H1 (cell line): ENCODE data around the gene PTPRD. TPM values are rescaled to one million over a fixed set of nuclear protein-coding genes. Genes with fewer than 3 reads are reported as not detected.

ENCODE experiments used
- CTCF ChIA-PET: fragments of 300-600 bp; sonication (Branson Sonifier 250); formaldehyde crosslinking; loops from one replicate; lab custom pipeline; 2021; ENCODE audit not compliant: partially characterized antibody; lab: Charles Lee
- POLR2A ChIA-PET: fragments of 300-600 bp; sonication (Branson Sonifier 250); formaldehyde crosslinking; loops from one replicate; lab custom pipeline; 2021; ENCODE audit warnings: inconsistent platforms; ENCODE audit not compliant: partially characterized antibody; lab: Charles Lee
- DNase-seq, 2 experiments: peaks; one replicate each; pipeline versions ENCODE4 v3.0.0 to v3.0.0-alpha.2; 2010 to 2022; ENCODE audit warnings: low spot score in 2 of 2, low read depth in 1 of 2, mixed read lengths in 1 of 2
- FAIRE-seq: peaks from 2 replicates; lab custom pipeline; 2011; peaks lifted over from hg19 to GRCh38; lab: Jason Lieb, UNC
- H2AFZ ChIP-seq: 2 replicates; pipeline ENCODE4 v1.8.1; 2012; ENCODE audit warnings: low read length, inconsistent platforms
- H2AK5ac ChIP-seq: 2 replicates; pipeline ENCODE4 v1.6.1; 2013; ENCODE audit warnings: low read depth, low read length
- H2BK120ac ChIP-seq: replicated peaks from 2 replicates; pipeline ENCODE3; 2013; ENCODE audit warnings: low read depth, low read length, inconsistent platforms
- H2BK12ac ChIP-seq: 2 replicates; pipeline ENCODE4 v1.6.1; 2013; ENCODE audit warnings: low read depth, low read length
- H2BK15ac ChIP-seq: 2 replicates; pipeline ENCODE4 v1.6.1; 2013; ENCODE audit warnings: low read length
- H2BK20ac ChIP-seq: 2 replicates; pipeline ENCODE4 v1.6.1; 2013; ENCODE audit warnings: low read length
- H2BK5ac ChIP-seq: 2 replicates; pipeline ENCODE4 v1.6.1; 2013; ENCODE audit warnings: low read depth, low read length
- H3K14ac ChIP-seq: 2 replicates; pipeline ENCODE4 v1.6.1; 2013; ENCODE audit warnings: inconsistent platforms; ENCODE audit not compliant: insufficient read length
- H3K18ac ChIP-seq: 2 replicates; pipeline ENCODE4 v1.6.1; 2013; ENCODE audit warnings: low read length; ENCODE audit errors: extremely low read depth
- H3K23ac ChIP-seq: 2 replicates; pipeline ENCODE4 v1.6.1; 2013; ENCODE audit warnings: inconsistent platforms; ENCODE audit not compliant: insufficient read length
- H3K23me2 ChIP-seq: 2 replicates; pipeline ENCODE4 v1.6.1; 2013; ENCODE audit warnings: low read depth, low read length
- H3K27ac ChIP-seq: 2 replicates; pipeline ENCODE4 v1.6.1; 2011; ENCODE audit warnings: low read depth, low read length, inconsistent platforms
- H3K27me3 ChIP-seq, 4 experiments: replicated peaks in 1 of 4; 1 replicate in 1 of 4; 2 replicates in 3 of 4; pipeline versions ENCODE4 v1.6.1 to v1.8.1; 2011 to 2013; ENCODE audit warnings: low read length in 3 of 4, mild to moderate bottlenecking in 3 of 4, inconsistent platforms in 2 of 4, mixed read lengths in 2 of 4, moderate library complexity in 1 of 4; ENCODE audit not compliant: control insufficient read depth in 3 of 4, insufficient read depth in 3 of 4; ENCODE audit errors: extremely low read depth in 1 of 4
- H3K36me3 ChIP-seq, 4 experiments: 2 replicates each; pipeline versions ENCODE4 v1.6.1 to v1.8.1; 2011 to 2013; ENCODE audit warnings: mild to moderate bottlenecking in 4 of 4, low read length in 3 of 4, moderate library complexity in 2 of 4, control low read depth in 1 of 4, inconsistent platforms in 1 of 4; ENCODE audit not compliant: insufficient read depth in 4 of 4, control insufficient read depth in 2 of 4
- H3K4ac ChIP-seq: replicated peaks from 2 replicates; pipeline ENCODE3; 2013; ENCODE audit warnings: low read length, low read depth, mixed read lengths, inconsistent platforms; ENCODE audit not compliant: insufficient read length
- H3K4me1 ChIP-seq, 4 experiments: replicated peaks in 1 of 4; 1 replicate in 1 of 4; 2 replicates in 3 of 4; pipeline versions ENCODE4 v1.6.1 to v1.8.1; 2011 to 2013; ENCODE audit warnings: low read length in 3 of 4, inconsistent platforms in 2 of 4, mixed read lengths in 1 of 4; ENCODE audit not compliant: insufficient read depth in 4 of 4, control insufficient read depth in 3 of 4
- H3K4me2 ChIP-seq, 2 experiments: 2 replicates each; pipeline versions ENCODE4 v1.6.1 to v1.8.1; 2011 to 2013; ENCODE audit warnings: low read depth in 2 of 2, low read length in 2 of 2, control low read depth in 1 of 2, inconsistent platforms in 1 of 2, mild to moderate bottlenecking in 1 of 2; ENCODE audit not compliant: insufficient read depth in 1 of 2
- H3K4me3 ChIP-seq, 4 experiments: fragments of 200-600, 300-600 bp in 1 of 4; sonication (generic), shearing (Covaris generic), sonication (Bioruptor Twin) in 1 of 4; 2 replicates each; pipeline versions ENCODE4 v1.5.1 to v1.8.1; 2011 to 2016; ENCODE audit warnings: low read length in 4 of 4, low read depth in 3 of 4, control low read depth in 2 of 4, inconsistent platforms in 2 of 4, mild to moderate bottlenecking in 2 of 4, mixed read lengths in 1 of 4, moderate library complexity in 1 of 4; ENCODE audit not compliant: insufficient read depth in 2 of 4; ENCODE audit errors: extremely low read depth in 1 of 4
- H3K56ac ChIP-seq: replicated peaks from 2 replicates; pipeline ENCODE3; 2013; ENCODE audit warnings: low read depth, mild to moderate bottlenecking, mixed read lengths, low read length, inconsistent platforms; ENCODE audit not compliant: insufficient read length
- H3K79me1 ChIP-seq: 2 replicates; pipeline ENCODE4 v1.6.1; 2013; ENCODE audit warnings: low read depth, low read length, control low read depth
- H3K79me2 ChIP-seq, 2 experiments: 2 replicates each; pipeline versions ENCODE4 v1.6.1 to v1.8.1; 2012 to 2013; ENCODE audit warnings: low read length in 2 of 2, mild to moderate bottlenecking in 2 of 2, inconsistent platforms in 1 of 2; ENCODE audit not compliant: insufficient read depth in 2 of 2, control insufficient read depth in 1 of 2
- H3K9ac ChIP-seq, 4 experiments: replicated peaks in 1 of 4; 1 replicate in 1 of 4; 2 replicates in 3 of 4; pipeline versions ENCODE4 v1.6.1 to v1.8.1; 2011 to 2013; ENCODE audit warnings: low read depth in 3 of 4, low read length in 3 of 4, control low read depth in 2 of 4, mild to moderate bottlenecking in 2 of 4, moderate library complexity in 2 of 4, inconsistent platforms in 1 of 4; ENCODE audit errors: extremely low read depth in 1 of 4
- H3K9me3 ChIP-seq, 2 experiments: 2 replicates each; pipeline versions ENCODE4 v1.6.1 to v1.8.1; 2012 to 2013; ENCODE audit warnings: mild to moderate bottlenecking in 2 of 2, moderate library complexity in 2 of 2, control low read depth in 1 of 2, inconsistent platforms in 1 of 2, low read depth in 1 of 2, low read length in 1 of 2, mixed read lengths in 1 of 2; ENCODE audit not compliant: insufficient read depth in 2 of 2
- H4K20me1 ChIP-seq, 2 experiments: replicated peaks in 1 of 2; 2 replicates each; pipeline versions ENCODE3 to v1.8.1; 2011 to 2013; ENCODE audit warnings: inconsistent platforms in 2 of 2, low read length in 2 of 2, mild to moderate bottlenecking in 1 of 2; ENCODE audit not compliant: insufficient read depth in 2 of 2, control insufficient read depth in 1 of 2
- H4K5ac ChIP-seq: 2 replicates; pipeline ENCODE4 v1.6.1; 2013; ENCODE audit warnings: low read length, low read depth, mixed read lengths, inconsistent platforms; ENCODE audit not compliant: insufficient read length
- H4K8ac ChIP-seq: 2 replicates; pipeline ENCODE4 v1.8.0; 2013; ENCODE audit warnings: mild to moderate bottlenecking, moderate library complexity, low read length, inconsistent platforms; ENCODE audit not compliant: insufficient read depth; ENCODE audit errors: extremely low read depth
- H4K91ac ChIP-seq: replicated peaks from 2 replicates; pipeline ENCODE3; 2013; ENCODE audit warnings: low read length, mixed read lengths, inconsistent platforms; ENCODE audit not compliant: insufficient read length
- CBX8 ChIP-seq: fragments of 300-800, 300-1000 bp; sonication (generic); IDR thresholded peaks from 2 replicates; pipeline ENCODE4 v1.7.1; 2016; ENCODE audit warnings: low read depth, low read length, borderline replicate concordance
- CHD2 ChIP-seq: IDR thresholded peaks from 2 replicates; pipeline ENCODE4 v1.6.1; 2012; ENCODE audit warnings: low read length, improper control_type of control experiment
- CREB1 ChIP-seq: IDR thresholded peaks from 2 replicates; pipeline ENCODE4 v1.6.1; 2012; ENCODE audit warnings: inconsistent platforms
- FOSL1 ChIP-seq: IDR thresholded peaks from 2 replicates; pipeline ENCODE4 v1.6.1; 2011; ENCODE audit warnings: mild to moderate bottlenecking, low read depth, low read length, moderate library complexity; ENCODE audit not compliant: insufficient read depth
- JUND ChIP-seq: IDR thresholded peaks from 2 replicates; pipeline ENCODE4 v1.6.1; 2011; ENCODE audit warnings: mild to moderate bottlenecking, improper control_type of control experiment, low read length
- MAFK ChIP-seq: IDR thresholded peaks from 2 replicates; pipeline ENCODE4 v1.6.1; 2012; ENCODE audit warnings: low read depth, mild to moderate bottlenecking, improper control_type of control experiment, low read length
- POLR2AphosphoS5 ChIP-seq: IDR thresholded peaks from 2 replicates; pipeline ENCODE4 v1.6.1; 2011; ENCODE audit warnings: low read depth, low read length
- POU5F1 ChIP-seq: IDR thresholded peaks from 2 replicates; pipeline ENCODE4 v1.6.1; 2011; ENCODE audit warnings: low read depth, mild to moderate bottlenecking, low read length, moderate library complexity
- RAD21 ChIP-seq, 2 experiments: IDR thresholded peaks in 1 of 2; conservative IDR thresholded peaks in 1 of 2; 2 replicates each; pipeline ENCODE4 v1.6.1; 2011; ENCODE audit warnings: low read depth in 2 of 2, low read length in 2 of 2, improper control_type of control experiment in 1 of 2, inconsistent platforms in 1 of 2, mild to moderate bottlenecking in 1 of 2, moderate library complexity in 1 of 2
- RNF2 ChIP-seq: fragments of 200-900, 300-1000 bp; sonication (generic); IDR thresholded peaks from 2 replicates; pipeline ENCODE4 v1.7.1; 2016; ENCODE audit warnings: borderline replicate concordance, low read depth, mild to moderate bottlenecking, antibody characterized with exemption, low read length; ENCODE audit not compliant: poor library complexity, severe bottlenecking; ENCODE audit errors: missing control alignments
- RXRA ChIP-seq: IDR thresholded peaks from 2 replicates; pipeline ENCODE4 v1.6.1; 2011; ENCODE audit warnings: low read depth, mild to moderate bottlenecking, low read length, moderate library complexity; ENCODE audit not compliant: insufficient read depth
- SIN3A ChIP-seq, 2 experiments: IDR thresholded peaks in 1 of 2; conservative IDR thresholded peaks in 1 of 2; 2 replicates each; pipeline ENCODE4 v1.6.1; 2011 to 2012; ENCODE audit warnings: low read length in 2 of 2, improper control_type of control experiment in 1 of 2, low read depth in 1 of 2, mild to moderate bottlenecking in 1 of 2
- TAF7 ChIP-seq: optimal IDR thresholded peaks from 2 replicates; pipeline ENCODE3; 2011; ENCODE audit warnings: low read depth, mild to moderate bottlenecking, inconsistent platforms, low read length, moderate library complexity, borderline replicate concordance
- TEAD4 ChIP-seq: IDR thresholded peaks from 2 replicates; pipeline ENCODE4 v1.6.1; 2012; ENCODE audit warnings: low read depth, low read length, inconsistent platforms, mixed read lengths
- YY1 ChIP-seq: IDR thresholded peaks from 2 replicates; pipeline ENCODE4 v1.6.1; 2011; ENCODE audit warnings: low read depth, mild to moderate bottlenecking, low read length
- WGBS, 2 experiments: shearing (Covaris generic) in 1 of 2; methylation state at CpG; one replicate each; pipeline versions ENCODE4 v1.1.6 to v1.1.7; 2013 to 2015; ENCODE audit warnings: low lambda C conversion rate in 2 of 2, mixed read lengths in 2 of 2, inconsistent platforms in 1 of 2, low coverage in 1 of 2, missing lambda C conversion rate in 1 of 2; ENCODE audit not compliant: insufficient replicate concordance in 2 of 2, insufficient coverage in 1 of 2, insufficient read length in 1 of 2; ENCODE audit errors: extremely low coverage in 1 of 2, missing lambda C conversion rate in 1 of 2; 5-methylcytosine and 5-hydroxymethylcytosine counted together
- polyA plus RNA-seq, 7 experiments: library from polyadenylated mRNA; depleted of rRNA in 3 of 7; stranded (reverse) in 5 of 7; unstranded in 2 of 7; fragments of >200 nt in 5 of 7; fragments of 200-250 nt in 2 of 7; gene quantifications; 1 replicate in 5 of 7; 2 replicates in 1 of 7; 4 replicates in 1 of 7; pipeline versions ENCODE4 v1.2.1 to v1.2.3, GENCODE V29; 2011 to 2013; ENCODE audit warnings: missing spikeins in 2 of 7, mixed read lengths in 2 of 7
- total RNA-seq: library from RNA; stranded (reverse); fragmentation: NEBNext Ultra II Directional; extraction: Animal tissue kit (Norgen Biotek cat#: 25700); gene quantifications from 2 replicates; pipeline ENCODE4 v1.2.1, GENCODE V29; 2021

Gene PTPRD
- total and polyA plus RNA-seq, 2 of the 8 experiments (the other 6 are each of a cell fraction or from before 2014, with no cell fraction given) = 17.2 to 77.0 TPM

GRCh38 chr9:9631284-9631683 is 981.5 kb downstream of the PTPRD start:
- H2BK120ac ChIP-seq = no peak overlapping the region
- CTCF ChIA-PET = no interaction called here
- no peak for TF ChIP-seq FOSL1
- TF ChIP-seq TAF7 = no peak
- no peak for TF ChIP-seq SIN3A (conservative IDR thresholded peaks at IDR 0.05 in 1 of 2, IDR thresholded peaks at IDR 0.05 in 1 of 2; ENCODE audit: low read depth in 1 of 2, low read length in 2 of 2)
- no peak for TF ChIP-seq TEAD4
- no peak for TF ChIP-seq RXRA
- no peak for TF ChIP-seq RNF2
- no peak for TF ChIP-seq MAFK
- TF ChIP-seq POU5F1 = no peak
- no peak for TF ChIP-seq JUND
- TF ChIP-seq POLR2AphosphoS5 = no peak
- no peak for TF ChIP-seq CREB1
- no peak for TF ChIP-seq CHD2
- TF ChIP-seq RAD21 (IDR thresholded peaks at IDR 0.05 in 1 of 2, conservative IDR thresholded peaks at IDR 0.05 in 1 of 2; ENCODE audit: low read depth in 2 of 2, low read length in 2 of 2) = no peak
- TF ChIP-seq CBX8 = no peak
- TF ChIP-seq YY1 = no peak
- TF ChIP-seq, all 59 proteins: peak for 0
- Histone ChIP-seq H2BK5ac (no peak overlapping the region), H3K79me2 (no peaks in the 10 kb centered on the region), H3K4me3 (no peak overlapping the region; a peak in 1 of 8 replicates), H3K79me1 (no peaks in the 10 kb centered on the region), H3K4me2 (peak overlapping the region; percentile 36; a peak in 3 of 4 replicates), H3K27me3 (no peaks in the 10 kb centered on the region), H3K18ac (no peak overlapping the region), H3K9me3 (no peaks in the 10 kb centered on the region), H3K4me1 (peaks cover 0 to 5% (median 2%) of the 10 kb centered on the region in 4 experiments; a peak in 3 of 7 replicates), H2BK12ac (no peak overlapping the region), H4K8ac (no peak overlapping the region), H4K5ac (no peak overlapping the region), H3K56ac (no peak overlapping the region), H3K27ac (no peak overlapping the region), H3K36me3 (no peaks in the 10 kb centered on the region), H4K91ac (no peak overlapping the region), H2BK20ac (no peak overlapping the region), H2AFZ (peak overlapping the region; percentile 63; the same call in 1 of the 2 replicates), H3K4ac (no peak overlapping the region), H3K23ac (no peak overlapping the region), H2BK15ac (no peak overlapping the region), H3K23me2 (no peaks in the 10 kb centered on the region), H2AK5ac (no peak overlapping the region), H3K14ac (no peak overlapping the region), H3K9ac (no peak overlapping the region), H4K20me1 (no peaks in the 10 kb centered on the region)
- 48% methylated on average over 2 of the region's 2 CpGs; no CpG with 5 or more reads in 1 of the 2 experiments for WGBS, 2 experiments
- DNase-seq (no peak), FAIRE-seq (no peak)
- POLR2A ChIA-PET = no interaction called here
